ENCODE results near the gene TMED9. TPM values are rescaled to one million over a fixed set of nuclear protein-coding genes. Genes with fewer than 3 reads are reported as not detected.

The TMED9 gene
- total and polyA plus RNA-seq, 7 experiments from 2014 or later, result 50.5 to 144 (median 69.7) TPM

DNA sequence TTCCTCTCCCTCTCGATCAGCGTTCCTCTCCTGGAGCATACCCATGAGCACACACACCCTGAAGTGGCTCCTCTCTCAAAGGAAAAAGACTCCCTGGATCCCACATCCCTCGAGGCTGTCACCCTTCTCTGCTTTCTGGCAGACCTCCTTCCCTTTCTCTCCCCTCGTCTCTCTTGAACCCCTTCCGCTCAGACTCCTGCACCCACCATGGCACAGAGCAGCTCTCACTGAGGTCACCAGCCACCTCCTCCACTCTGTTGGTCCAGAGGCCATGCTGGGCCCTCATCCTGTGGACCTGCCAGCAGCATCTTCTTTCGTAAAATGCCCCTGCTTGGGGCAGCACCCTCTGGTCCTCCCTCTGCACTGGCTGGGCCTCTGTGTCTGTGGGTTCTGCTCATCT, 13.7 kb downstream of the TMED9 start:
- Histone ChIP-seq H3K27me3 (ENCODE audit: control insufficient read depth in 2 of 2, insufficient read depth in 2 of 2, low read length in 2 of 2) (no peaks in the 10 kb centered on the region), H3K9me3 (ENCODE audit: control insufficient read depth in 2 of 3, low read length in 3 of 3) (no peaks in the 10 kb centered on the region), H3K4me1 (ENCODE audit: control insufficient read depth in 2 of 2, insufficient read depth in 2 of 2, low read length in 2 of 2) (peaks cover 0 to 6% of the 10 kb centered on the region in 2 donors), H3K4me3 (ENCODE audit: low read length) (no peak overlapping the region), H3K36me3 (ENCODE audit: control insufficient read depth in 2 of 3, insufficient read depth in 3 of 3, low read length in 3 of 3) (peaks cover 0 to 43% (median 0%) of the 10 kb centered on the region in 3 experiments), H3K27ac (ENCODE audit: low read depth, low read length) (no peak overlapping the region)
- DNase-seq, result no peak
- H3K27ac Mint-ChIP-seq, result peak overlapping the region in 4 of 9 donors; percentile 4 to 73 (median 60)
- ChIA-PET POLR2A (interaction anchor here (1.0 kb wide), 1 partner anchor 17 kb away, joined by 3 read pairs; no protein-coding TSS in a partner anchor), CTCF (no interaction called here)
- no peaks in the 10 kb centered on the region for H3K27me3 Mint-ChIP-seq
- H3K36me3 Mint-ChIP-seq, result peaks cover 0 to 5% (median 0%) of the 10 kb centered on the region in 5 donors
- peaks cover 14 to 49% (median 42%) of the 10 kb centered on the region in 7 donors for H3K4me1 Mint-ChIP-seq
- H3K9me3 Mint-ChIP-seq, result no peaks in the 10 kb centered on the region
- no peak for ATAC-seq
- intact Hi-C loops (cut with micrococcal nuclease), result loop anchor here in 1 of 2 donors (10.0 kb wide), 1 partner anchor 549 kb away; the partner anchor contains the start of gene NHP2
- H3K4me3 Mint-ChIP-seq, result no peak overlapping the region

DNA sequence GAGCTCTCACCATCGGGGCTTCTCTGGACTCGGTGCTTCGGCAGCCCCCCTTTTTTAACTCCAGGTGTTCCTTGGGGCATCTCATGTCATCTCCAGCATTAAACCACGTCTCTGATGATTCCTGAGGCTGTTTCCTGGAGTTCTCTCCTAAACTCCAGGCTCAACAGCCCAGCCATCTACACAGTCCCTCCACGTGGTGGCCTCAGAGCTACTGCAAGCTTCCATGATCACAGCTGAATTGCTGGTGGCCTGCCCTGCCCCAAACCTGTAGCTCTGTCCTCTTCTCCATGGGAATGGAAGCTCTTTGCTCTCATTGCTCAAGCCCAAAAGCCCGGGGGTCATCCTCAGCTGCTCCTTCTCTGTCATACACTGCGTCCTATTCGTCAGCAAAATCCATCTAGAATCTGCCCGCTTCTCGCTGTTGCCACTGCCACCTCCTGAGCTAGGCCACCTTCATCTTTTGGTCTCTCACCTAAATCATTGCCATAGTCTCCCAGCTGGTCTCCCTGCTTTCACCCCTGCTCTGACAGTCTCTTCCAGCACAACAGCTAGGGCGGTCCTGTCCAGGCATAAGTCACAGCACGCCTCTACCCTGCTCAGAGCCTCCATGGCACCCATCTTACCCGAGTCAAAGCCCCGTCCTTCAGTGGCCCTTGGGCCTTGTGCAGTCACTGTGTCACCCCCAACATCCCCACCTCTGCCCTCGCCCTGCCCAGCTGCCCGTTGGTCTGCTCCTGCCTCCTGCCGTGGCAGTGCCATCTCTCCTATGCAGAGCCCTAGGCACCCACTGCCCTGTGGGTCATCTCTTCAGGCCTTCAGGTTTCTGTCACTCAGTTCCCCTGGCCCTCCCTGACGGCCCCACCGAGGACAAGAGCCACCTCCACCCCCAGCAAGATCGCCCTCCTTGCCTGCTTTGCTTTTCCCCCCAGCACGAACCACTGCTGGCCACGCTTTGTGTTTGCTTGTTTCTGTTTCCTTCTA, 14.4 kb downstream of the TMED9 start:
- Mint-ChIP-seq H3K9me3 (no peaks in the 10 kb centered on the region), H3K27ac (peak overlapping the region in 7 of 9 donors; percentile 18 to 76 (median 47)), H3K27me3 (no peaks in the 10 kb centered on the region), H3K36me3 (peaks cover 0 to 5% (median 0%) of the 10 kb centered on the region in 5 donors), H3K4me3 (no peak overlapping the region), H3K4me1 (peaks cover 7 to 42% (median 35%) of the 10 kb centered on the region in 7 donors)
- H3K4me1 ChIP-seq (ENCODE audit: control insufficient read depth in 2 of 2, insufficient read depth in 2 of 2, low read length in 2 of 2), result no peaks in the 10 kb centered on the region
- peaks cover 0 to 43% (median 0%) of the 10 kb centered on the region in 3 experiments for H3K36me3 ChIP-seq (ENCODE audit: control insufficient read depth in 2 of 3, insufficient read depth in 3 of 3, low read length in 3 of 3)
- intact Hi-C loops (cut with micrococcal nuclease), result loop anchor here (1.0 to 10.0 kb wide), 2 partner anchors 456 to 548 kb away; partner anchors contain the start of gene NHP2 (in 1 of the 2)
- DNase-seq, result no peak
- POLR2A ChIA-PET, result interaction anchor here (0.9 to 1.0 kb wide), 2 partner anchors 14 to 18 kb away, joined by 3 to 5 read pairs; no protein-coding TSS in a partner anchor
- H3K9me3 ChIP-seq (ENCODE audit: control insufficient read depth in 2 of 3, low read length in 3 of 3), result no peaks in the 10 kb centered on the region
- ATAC-seq, result no peak
- CTCF ChIA-PET, result no interaction called here
- H3K27me3 ChIP-seq (ENCODE audit: control insufficient read depth in 2 of 2, insufficient read depth in 2 of 2, low read length in 2 of 2), result no peaks in the 10 kb centered on the region
- no peak overlapping the region for H3K4me3 ChIP-seq (ENCODE audit: low read length)
- H3K27ac ChIP-seq (ENCODE audit: low read depth, low read length), result no peak overlapping the region

DNA sequence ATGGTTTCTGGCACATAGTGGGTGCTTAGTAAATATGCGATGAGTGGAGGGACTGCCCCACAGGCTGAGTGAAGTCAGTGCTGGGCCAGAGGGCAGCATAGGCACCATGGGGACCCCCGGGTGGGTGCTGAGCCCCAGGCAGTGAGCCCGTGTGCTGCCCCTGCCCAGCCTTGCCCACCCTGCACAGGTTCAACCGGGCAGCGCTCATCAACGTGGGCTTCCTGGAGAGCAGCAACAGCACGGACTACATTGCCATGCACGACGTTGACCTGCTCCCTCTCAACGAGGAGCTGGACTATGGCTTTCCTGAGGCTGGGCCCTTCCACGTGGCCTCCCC, 15.1 kb downstream of the TMED9 start:
- ATAC-seq, result no peak
- no peak overlapping the region for H3K4me3 ChIP-seq (ENCODE audit: low read length)
- ChIA-PET POLR2A (no interaction called here), CTCF (interaction anchor here (0.6 to 1.5 kb wide), 5 partner anchors 8 to 457 kb away, joined by 3 to 8 read pairs (median 4); partner anchors contain the start of gene TMED9)
- H3K9me3 ChIP-seq (ENCODE audit: control insufficient read depth in 2 of 3, low read length in 3 of 3), result no peaks in the 10 kb centered on the region
- H3K27me3 ChIP-seq (ENCODE audit: control insufficient read depth in 2 of 2, insufficient read depth in 2 of 2, low read length in 2 of 2), result no peaks in the 10 kb centered on the region
- intact Hi-C loops (cut with micrococcal nuclease), result loop anchor here (1.0 to 10.0 kb wide), 2 partner anchors 455 to 548 kb away; partner anchors contain the start of gene NHP2 (in 1 of the 2)
- Mint-ChIP-seq H3K36me3 (peaks cover 0 to 5% (median 0%) of the 10 kb centered on the region in 5 donors), H3K27me3 (no peaks in the 10 kb centered on the region), H3K27ac (peak overlapping the region in 3 of 9 donors; percentile 1 to 64 (median 47)), H3K4me1 (peaks cover 4 to 39% (median 31%) of the 10 kb centered on the region in 7 donors), H3K4me3 (peak overlapping the region in 1 of 10 donors; percentile 53), H3K9me3 (no peaks in the 10 kb centered on the region)
- peak in 1 of 9 donors; percentile 5 for DNase-seq
- no peaks in the 10 kb centered on the region for H3K4me1 ChIP-seq (ENCODE audit: control insufficient read depth in 2 of 2, insufficient read depth in 2 of 2, low read length in 2 of 2)
- no peak overlapping the region for H3K27ac ChIP-seq (ENCODE audit: low read depth, low read length)
- peaks cover 0 to 43% (median 0%) of the 10 kb centered on the region in 3 experiments for H3K36me3 ChIP-seq (ENCODE audit: control insufficient read depth in 2 of 3, insufficient read depth in 3 of 3, low read length in 3 of 3)

DNA sequence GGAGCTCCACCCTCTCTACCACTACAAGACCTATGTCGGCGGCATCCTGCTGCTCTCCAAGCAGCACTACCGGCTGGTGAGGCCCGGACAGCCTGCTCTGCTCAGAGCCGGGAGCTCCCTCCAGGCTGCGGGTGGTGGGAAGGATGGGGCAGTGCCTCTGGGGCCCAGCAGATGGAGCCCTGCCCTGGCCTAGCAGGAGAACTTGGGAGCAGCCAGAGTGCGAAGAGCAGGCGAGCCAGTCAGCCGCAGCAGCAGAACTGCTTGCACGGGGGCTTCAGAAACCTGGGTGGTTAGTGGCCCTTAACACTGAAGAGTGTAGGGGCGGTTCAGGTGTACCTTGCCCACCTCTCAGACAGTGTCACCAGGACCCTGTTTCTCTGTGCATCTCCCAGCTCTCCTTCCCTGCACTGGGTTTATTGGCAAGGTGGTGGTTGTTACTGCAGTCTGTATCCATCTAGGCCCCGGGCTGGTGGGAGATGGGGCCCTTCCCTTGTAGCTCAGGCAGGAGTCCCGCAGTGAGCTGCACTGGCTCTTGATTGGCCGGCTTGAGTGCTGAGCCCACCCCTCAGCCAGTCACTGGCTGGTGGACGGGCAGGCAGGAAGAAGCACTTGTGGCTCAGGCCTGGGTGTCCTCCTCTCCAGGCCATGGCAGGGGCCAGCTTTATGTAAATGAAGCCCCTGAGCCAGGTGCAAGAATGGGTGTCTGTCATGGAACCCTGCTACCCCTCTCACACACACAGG, 15.6 kb downstream of the TMED9 start:
- H3K36me3 Mint-ChIP-seq, result peaks cover 0 to 5% (median 0%) of the 10 kb centered on the region in 5 donors
- ATAC-seq (peak; percentile 87), DNase-seq (peak; percentile 38 to 67 (median 63))
- Histone ChIP-seq H3K9me3 (ENCODE audit: control insufficient read depth in 2 of 3, low read length in 3 of 3) (no peaks in the 10 kb centered on the region), H3K36me3 (ENCODE audit: control insufficient read depth in 2 of 3, insufficient read depth in 3 of 3, low read length in 3 of 3) (peaks cover 0 to 43% (median 0%) of the 10 kb centered on the region in 3 experiments), H3K27ac (ENCODE audit: low read depth, low read length) (no peak overlapping the region), H3K4me1 (ENCODE audit: control insufficient read depth in 2 of 2, insufficient read depth in 2 of 2, low read length in 2 of 2) (no peaks in the 10 kb centered on the region), H3K27me3 (ENCODE audit: control insufficient read depth in 2 of 2, insufficient read depth in 2 of 2, low read length in 2 of 2) (no peaks in the 10 kb centered on the region), H3K4me3 (ENCODE audit: low read length) (no peak overlapping the region)
- ChIA-PET POLR2A (no interaction called here), CTCF (interaction anchor here (0.6 to 1.5 kb wide), 5 partner anchors 9 to 456 kb away, joined by 3 to 8 read pairs (median 4); partner anchors contain the start of gene TMED9)
- no peaks in the 10 kb centered on the region for H3K9me3 Mint-ChIP-seq
- no peaks in the 10 kb centered on the region for H3K27me3 Mint-ChIP-seq
- peaks cover 4 to 34% (median 26%) of the 10 kb centered on the region in 7 donors for H3K4me1 Mint-ChIP-seq
- peak overlapping the region in 1 of 9 donors; percentile 30 for H3K27ac Mint-ChIP-seq
- intact Hi-C loops (cut with micrococcal nuclease), result loop anchor here (1.0 to 10.0 kb wide), 2 partner anchors 455 to 547 kb away; partner anchors contain the start of gene NHP2 (in 1 of the 2)
- H3K4me3 Mint-ChIP-seq, result peak overlapping the region in 1 of 10 donors; percentile 53

DNA sequence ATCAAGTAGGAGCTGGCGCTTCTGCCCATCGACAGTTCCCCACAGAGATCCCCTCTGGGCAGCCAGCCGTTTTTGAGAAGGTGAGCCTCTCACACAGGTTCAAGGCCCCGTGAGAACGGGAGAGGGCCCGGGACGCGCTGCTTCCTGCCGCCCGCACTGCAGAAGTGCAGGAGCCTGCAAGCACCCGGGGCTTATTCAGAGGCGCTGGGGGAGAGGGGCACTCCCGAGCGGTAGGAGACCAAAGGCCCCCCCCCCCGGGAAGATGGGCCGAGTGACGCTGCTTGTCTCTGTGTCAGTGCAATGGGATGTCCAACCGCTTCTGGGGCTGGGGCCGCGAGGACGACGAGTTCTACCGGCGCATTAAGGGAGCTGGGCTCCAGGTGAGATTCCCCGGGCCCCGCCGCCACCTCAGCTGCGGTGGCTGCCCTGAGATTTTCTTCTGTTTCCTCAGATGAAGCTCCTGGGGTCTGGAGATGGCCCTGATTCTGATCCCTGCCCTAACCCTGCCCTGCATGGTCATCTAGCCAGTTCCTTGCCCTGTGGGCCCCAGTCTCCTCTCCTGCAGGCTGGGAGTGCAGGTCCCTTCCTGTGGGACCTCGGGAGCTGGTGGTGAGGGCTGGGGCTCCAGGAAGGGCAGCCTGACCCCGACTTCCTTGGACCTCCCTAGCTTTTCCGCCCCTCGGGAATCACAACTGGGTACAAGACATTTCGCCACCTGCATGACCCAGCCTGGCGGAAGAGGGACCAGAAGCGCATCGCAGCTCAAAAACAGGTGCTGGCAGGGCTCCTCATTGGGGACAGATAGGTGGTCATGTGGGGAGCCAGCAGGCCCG, 16.5 kb downstream of the TMED9 start:
- Histone ChIP-seq H3K36me3 (ENCODE audit: control insufficient read depth in 2 of 3, insufficient read depth in 3 of 3, low read length in 3 of 3) (peaks cover 0 to 42% (median 0%) of the 10 kb centered on the region in 3 experiments), H3K4me3 (ENCODE audit: low read length) (no peak overlapping the region), H3K9me3 (ENCODE audit: control insufficient read depth in 2 of 3, low read length in 3 of 3) (no peaks in the 10 kb centered on the region), H3K4me1 (ENCODE audit: control insufficient read depth in 2 of 2, insufficient read depth in 2 of 2, low read length in 2 of 2) (no peaks in the 10 kb centered on the region), H3K27ac (ENCODE audit: low read depth, low read length) (no peak overlapping the region), H3K27me3 (ENCODE audit: control insufficient read depth in 2 of 2, insufficient read depth in 2 of 2, low read length in 2 of 2) (no peaks in the 10 kb centered on the region)
- Mint-ChIP-seq H3K36me3 (peaks cover 0 to 5% (median 0%) of the 10 kb centered on the region in 5 donors), H3K9me3 (no peaks in the 10 kb centered on the region), H3K4me1 (peaks cover 4 to 28% (median 23%) of the 10 kb centered on the region in 7 donors), H3K27me3 (no peaks in the 10 kb centered on the region), H3K27ac (no peak overlapping the region), H3K4me3 (no peak overlapping the region)
- POLR2A ChIA-PET, result interaction anchor here (1.0 kb wide), 1 partner anchor 15 kb away, joined by 4 read pairs; no protein-coding TSS in a partner anchor
- DNase-seq, result no peak
- intact Hi-C loops (cut with micrococcal nuclease), result loop anchor here in 1 of 2 donors (10.0 kb wide), 1 partner anchor 546 kb away; the partner anchor contains the start of gene NHP2
- no peak for ATAC-seq
- CTCF ChIA-PET, result interaction anchor here (1.3 to 1.5 kb wide), 2 partner anchors 10 to 453 kb away, joined by 4 to 6 read pairs; no protein-coding TSS in a partner anchor

Measured in naive thymus-derived CD4-positive, alpha-beta T cell (primary cell).